ENCODE data around the gene PCDHGA6.
A peak's percentile ranks its signal among the peaks of the same experiment; 100 is the strongest.
"Not testable (repeated sequence)": the region's sequence is repeated elsewhere in the genome, so short reads cannot be mapped to it uniquely, and the experiment has no call there.

Gene PCDHGA6

DNA sequence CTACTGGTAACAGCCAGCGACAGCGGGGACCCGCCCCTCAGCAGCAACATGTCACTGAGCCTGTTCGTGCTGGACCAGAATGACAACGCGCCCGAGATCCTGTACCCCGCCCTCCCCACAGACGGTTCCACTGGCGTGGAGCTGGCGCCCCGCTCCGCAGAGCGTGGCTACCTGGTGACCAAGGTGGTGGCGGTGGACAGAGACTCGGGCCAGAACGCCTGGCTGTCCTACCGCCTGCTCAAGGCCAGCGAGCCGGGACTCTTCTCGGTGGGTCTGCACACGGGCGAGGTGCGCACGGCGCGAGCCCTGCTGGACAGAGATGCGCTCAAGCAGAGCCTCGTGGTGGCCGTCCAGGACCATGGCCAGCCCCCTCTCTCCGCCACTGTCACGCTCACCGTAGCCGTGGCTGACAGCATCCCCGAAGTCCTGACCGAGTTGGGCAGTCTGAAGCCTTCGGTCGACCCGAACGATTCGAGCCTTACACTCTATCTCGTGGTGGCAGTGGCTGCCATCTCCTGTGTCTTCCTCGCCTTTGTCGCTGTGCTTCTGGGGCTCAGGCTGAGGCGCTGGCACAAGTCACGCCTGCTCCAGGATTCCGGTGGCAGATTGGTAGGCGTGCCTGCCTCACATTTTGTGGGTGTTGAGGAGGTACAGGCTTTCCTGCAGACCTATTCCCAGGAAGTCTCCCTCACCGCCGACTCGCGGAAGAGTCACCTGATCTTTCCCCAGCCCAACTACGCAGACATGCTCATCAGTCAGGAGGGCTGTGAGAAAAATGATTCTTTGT lies 20.9 kb downstream of the PCDHGA6 start:
- not testable (repeated sequence) for DNase-seq

DNA sequence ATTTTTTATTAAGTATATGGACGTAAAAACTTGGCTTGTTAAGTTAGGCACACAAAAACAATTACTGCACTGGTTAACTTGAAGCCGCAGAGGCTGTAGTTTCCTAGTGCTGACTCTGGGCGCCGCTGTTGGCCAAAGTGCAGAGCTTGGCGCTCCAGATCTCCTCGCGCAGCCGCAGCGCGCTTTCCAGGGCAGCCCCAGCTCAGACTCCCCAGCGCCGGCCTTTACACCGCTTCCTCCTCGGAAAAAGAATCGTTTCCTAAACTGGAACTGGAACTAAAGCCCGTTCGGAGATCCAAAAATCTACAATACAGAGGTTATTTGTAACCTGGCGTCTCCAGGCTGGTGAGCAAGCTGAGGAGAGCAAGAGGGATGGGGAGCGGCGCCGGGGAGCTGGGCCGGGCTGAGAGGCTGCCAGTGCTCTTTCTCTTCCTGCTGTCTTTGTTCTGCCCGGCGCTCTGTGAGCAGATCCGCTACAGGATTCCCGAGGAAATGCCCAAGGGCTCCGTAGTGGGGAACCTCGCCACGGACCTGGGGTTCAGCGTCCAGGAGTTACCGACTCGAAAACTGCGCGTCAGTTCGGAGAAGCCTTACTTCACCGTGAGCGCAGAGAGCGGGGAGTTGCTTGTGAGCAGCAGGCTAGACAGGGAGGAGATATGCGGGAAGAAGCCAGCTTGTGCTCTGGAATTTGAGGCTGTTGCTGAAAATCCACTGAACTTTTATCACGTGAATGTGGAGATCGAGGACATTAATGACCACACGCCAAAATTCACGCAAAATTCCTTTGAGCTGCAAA lies 24.3 kb downstream of the PCDHGA6 start, which contains the start of gene PCDHGB5:
PCDHGB5 (plus strand) TSS at position 192 of the 796 bp plus-strand sequence; CDS start at position 373, 181 bp downstream.
- DNase-seq: not testable (repeated sequence)

GRCh38 chr5:141398608-141399007 lies 24.9 kb downstream of the PCDHGA6 start:
- no peak for DNase-seq

DNA sequence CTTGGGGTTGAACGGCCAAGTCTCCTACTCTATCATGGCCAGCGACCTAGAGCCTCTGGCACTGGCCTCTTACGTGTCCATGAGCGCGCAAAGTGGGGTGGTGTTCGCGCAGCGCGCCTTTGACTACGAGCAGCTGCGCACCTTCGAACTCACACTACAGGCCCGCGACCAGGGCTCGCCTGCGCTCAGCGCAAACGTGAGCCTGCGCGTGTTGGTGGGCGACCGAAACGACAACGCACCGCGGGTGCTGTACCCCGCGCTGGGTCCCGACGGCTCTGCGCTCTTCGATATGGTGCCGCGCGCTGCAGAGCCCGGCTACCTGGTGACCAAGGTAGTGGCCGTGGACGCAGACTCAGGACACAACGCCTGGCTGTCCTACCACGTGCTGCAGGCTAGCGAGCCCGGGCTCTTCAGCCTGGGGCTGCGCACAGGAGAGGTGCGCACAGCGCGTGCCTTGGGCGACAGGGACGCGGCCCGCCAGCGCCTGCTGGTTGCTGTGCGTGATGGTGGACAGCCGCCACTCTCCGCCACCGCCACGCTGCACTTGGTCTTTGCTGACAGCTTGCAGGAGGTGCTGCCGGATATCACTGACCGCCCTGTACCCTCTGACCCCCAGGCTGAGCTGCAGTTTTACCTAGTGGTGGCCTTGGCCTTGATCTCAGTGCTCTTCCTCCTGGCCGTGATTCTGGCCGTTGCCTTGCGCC lies 26.0 kb downstream of the PCDHGA6 start:
- DNase-seq: no peak

DNA sequence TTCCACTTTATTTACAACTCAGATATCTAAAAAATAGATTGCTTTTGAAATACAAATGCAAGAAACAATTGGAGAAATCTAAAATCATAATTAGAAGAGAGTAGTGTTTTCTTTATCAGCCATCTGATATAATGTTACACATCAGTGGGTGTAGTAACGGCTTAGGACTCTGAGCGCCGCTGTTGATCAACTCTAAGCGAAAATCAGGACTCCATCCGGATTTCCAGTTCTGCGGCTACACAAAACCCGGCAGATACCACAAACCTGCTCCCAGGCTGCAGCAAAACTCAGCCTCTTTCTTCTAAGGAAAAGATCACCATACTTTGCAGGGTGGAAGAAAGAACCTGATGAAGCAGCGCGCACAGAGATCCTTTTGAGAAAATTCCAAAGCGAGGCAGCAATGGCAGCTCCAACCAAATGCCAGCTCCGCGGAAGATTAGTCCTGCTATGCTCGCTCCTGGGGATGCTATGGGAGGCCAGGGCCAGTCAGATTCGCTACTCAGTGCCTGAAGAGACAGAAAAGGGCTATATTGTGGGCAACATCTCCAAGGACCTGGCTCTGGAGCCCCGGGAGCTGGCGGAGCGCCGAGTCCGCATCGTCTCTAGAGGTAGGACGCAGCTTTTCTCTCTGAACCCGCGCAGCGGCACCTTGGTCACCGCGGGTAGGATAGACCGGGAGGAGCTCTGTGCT lies 29.0 kb downstream of the PCDHGA6 start, which contains the start of gene PCDHGA9:
PCDHGA9 (plus strand) TSS at position 226 of the 691 bp plus-strand sequence; CDS start at position 401, 175 bp downstream.
- peak; percentile 5 for DNase-seq

DNA sequence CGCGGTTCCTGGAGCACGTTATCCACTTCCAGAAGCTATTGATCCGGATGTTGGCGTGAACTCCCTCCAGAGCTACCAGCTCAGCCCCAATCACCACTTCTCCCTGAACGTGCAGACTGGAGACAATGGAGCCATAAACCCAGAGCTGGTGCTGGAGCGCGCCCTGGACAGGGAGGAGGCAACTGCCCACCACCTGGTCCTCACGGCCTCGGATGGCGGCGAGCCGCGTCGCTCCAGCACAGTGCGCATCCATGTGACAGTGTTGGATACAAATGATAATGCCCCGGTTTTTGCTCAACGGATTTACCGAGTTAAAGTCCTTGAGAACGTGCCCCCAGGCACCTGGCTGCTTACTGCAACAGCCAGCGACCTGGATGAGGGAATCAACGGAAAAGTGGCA lies 29.7 kb downstream of the PCDHGA6 start:
- DNase-seq: no peak

DNA sequence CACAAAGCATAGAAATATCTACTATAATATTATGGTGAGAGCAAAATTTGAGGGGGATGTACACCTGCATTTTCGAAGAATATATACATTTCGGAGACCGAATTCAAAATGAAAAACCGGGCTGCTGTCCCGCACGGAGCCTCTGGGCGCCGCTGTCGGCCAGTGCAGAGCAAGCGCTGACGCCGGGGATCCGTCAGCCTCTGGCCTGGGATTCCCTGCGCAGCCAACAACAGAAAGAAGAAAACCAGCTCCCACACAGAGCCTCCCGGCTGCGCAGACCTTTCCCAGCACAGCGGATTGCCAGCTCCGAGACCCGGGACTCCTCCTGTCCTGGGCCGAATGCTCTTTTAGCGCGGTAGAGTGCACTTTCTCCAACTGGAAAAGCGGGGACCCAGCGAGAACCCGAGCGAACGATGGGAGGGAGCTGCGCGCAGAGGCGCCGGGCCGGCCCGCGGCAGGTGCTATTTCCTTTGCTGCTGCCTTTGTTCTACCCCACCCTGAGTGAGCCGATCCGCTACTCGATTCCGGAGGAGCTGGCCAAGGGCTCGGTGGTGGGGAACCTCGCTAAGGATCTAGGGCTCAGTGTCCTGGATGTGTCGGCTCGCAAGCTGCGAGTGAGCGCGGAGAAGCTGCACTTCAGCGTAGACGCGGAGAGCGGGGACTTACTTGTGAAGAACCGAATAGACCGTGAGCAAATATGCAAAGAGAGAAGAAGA lies 34.3 kb downstream of the PCDHGA6 start, which contains the start of gene PCDHGB6:
PCDHGB6 (plus strand) TSS at position 232 of the 716 bp plus-strand sequence; CDS start at position 414, 182 bp downstream.
- not testable (repeated sequence) for DNase-seq

DNA sequence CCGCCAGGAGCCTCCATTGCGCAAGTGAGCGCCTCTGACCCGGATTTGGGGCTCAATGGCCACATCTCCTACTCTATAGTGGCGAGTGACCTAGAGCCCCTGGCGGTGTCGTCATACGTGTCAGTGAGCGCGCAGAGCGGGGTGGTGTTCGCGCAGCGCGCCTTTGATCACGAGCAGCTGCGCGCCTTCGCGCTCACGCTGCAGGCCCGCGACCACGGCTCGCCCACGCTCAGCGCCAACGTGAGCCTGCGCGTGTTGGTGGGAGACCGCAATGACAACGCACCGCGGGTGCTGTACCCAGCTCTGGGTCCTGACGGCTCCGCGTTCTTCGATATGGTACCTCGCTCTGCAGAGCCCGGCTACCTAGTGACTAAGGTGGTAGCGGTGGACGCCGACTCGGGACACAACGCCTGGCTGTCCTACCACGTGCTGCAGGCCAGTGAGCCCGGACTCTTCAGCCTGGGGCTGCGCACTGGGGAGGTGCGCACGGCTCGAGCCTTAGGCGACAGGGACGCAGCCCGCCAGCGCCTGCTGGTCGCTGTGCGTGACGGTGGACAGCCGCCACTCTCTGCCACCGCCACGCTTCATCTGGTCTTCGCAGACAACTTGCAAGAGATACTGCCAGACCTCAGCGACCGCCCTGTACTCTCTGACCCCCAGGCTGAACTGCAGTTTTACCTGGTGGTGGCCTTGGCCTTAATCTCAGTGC lies 36.1 kb downstream of the PCDHGA6 start:
- DNase-seq: no peak

GRCh38 chr5:141411575-141411974 lies 37.9 kb downstream of the PCDHGA6 start:
- DNase-seq: no peak

DNA sequence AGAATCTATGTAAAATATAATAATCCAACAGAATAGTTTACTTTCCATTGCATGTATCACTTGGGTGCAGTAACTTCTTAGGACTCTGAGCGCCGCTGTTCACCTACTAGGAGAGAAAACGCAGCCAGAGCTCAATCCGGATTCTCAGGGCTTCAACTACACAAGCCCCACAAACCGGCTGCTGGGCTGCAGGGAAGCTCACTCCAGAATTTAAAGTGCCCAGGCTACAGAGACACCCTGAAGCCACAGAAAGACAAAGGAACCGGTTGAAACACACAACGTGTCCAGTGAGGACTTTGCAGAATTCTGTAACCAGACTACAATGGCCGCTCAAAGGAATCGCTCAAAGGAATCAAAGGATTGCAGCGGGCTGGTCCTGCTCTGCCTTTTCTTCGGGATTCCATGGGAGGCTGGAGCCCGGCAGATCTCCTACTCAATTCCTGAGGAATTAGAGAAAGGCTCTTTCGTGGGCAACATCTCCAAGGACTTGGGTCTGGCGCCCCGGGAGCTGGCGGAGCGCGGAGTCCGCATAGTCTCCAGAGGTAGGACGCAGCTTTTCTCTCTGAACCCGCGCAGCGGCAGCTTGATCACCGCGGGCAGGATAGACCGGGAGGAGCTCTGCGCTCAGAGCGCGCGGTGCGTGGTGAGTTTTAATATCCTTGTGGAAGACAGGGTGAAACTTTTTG lies 39.3 kb downstream of the PCDHGA6 start, which contains the start of gene PCDHGA10:
PCDHGA10 (plus strand) TSS at position 134 of the 686 bp plus-strand sequence; CDS start at position 323, 189 bp downstream.
- peak; percentile 72 for DNase-seq

DNA sequence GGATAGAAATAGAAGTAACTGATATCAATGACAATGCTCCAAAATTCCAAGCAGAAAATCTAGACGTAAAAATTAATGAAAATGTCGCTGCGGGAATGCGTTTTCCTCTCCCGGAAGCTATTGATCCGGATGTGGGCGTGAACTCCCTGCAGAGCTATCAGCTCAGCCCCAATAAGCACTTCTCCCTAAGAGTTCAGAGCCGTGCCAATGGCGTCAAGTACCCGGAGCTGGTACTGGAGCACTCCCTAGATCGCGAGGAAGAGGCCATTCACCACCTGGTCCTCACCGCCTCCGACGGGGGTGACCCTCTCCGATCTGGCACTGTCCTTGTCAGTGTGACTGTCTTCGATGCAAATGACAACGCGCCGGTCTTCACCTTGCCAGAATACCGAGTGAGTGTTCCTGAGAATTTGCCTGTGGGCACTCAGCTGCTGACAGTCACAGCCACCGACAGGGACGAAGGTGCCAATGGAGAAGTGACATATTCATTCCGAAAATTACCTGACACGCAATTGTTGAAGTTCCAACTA lies 39.9 kb downstream of the PCDHGA6 start:
- DNase-seq: peak; percentile 18

DNA sequence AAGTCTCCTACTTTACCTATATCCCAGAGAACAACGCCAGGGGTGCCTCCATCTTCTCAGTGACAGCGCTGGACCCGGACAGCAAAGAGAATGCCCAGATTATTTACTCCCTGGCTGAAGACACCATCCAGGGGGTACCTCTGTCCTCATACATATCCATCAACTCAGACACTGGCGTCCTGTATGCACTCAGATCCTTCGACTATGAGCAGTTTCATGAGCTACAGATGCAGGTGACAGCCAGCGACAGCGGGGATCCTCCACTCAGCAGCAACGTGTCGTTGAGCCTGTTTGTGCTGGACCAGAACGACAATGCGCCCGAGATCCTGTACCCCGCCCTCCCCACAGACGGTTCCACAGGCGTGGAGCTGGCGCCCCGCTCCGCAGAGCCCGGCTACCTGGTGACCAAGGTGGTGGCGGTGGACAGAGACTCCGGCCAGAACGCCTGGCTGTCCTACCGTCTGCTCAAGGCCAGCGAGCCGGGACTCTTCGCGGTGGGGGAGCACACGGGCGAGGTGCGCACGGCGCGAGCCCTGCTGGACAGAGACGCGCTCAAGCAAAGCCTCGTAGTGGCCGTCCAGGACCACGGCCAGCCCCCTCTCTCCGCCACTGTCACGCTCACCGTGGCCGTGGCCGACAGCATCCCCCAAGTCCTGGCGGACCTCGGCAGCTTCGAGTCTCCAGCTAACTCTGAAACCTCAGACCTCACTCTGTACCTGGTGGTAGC lies 41.0 kb downstream of the PCDHGA6 start:
- DNase-seq: not testable (repeated sequence)

GRCh38 chr5:141415275-141415618 lies 41.6 kb downstream of the PCDHGA6 start:
- not testable (repeated sequence) for DNase-seq

GRCh38 chr5:141417494-141418172 lies 43.9 kb downstream of the PCDHGA6 start, which contains the start of gene PCDHGB7:
Gene PCDHGB7, plus strand, starts transcription at chr5:141417677. Its CDS starts 183 bp downstream, at chr5:141417860.
- DNase-seq: not testable (repeated sequence)

DNA sequence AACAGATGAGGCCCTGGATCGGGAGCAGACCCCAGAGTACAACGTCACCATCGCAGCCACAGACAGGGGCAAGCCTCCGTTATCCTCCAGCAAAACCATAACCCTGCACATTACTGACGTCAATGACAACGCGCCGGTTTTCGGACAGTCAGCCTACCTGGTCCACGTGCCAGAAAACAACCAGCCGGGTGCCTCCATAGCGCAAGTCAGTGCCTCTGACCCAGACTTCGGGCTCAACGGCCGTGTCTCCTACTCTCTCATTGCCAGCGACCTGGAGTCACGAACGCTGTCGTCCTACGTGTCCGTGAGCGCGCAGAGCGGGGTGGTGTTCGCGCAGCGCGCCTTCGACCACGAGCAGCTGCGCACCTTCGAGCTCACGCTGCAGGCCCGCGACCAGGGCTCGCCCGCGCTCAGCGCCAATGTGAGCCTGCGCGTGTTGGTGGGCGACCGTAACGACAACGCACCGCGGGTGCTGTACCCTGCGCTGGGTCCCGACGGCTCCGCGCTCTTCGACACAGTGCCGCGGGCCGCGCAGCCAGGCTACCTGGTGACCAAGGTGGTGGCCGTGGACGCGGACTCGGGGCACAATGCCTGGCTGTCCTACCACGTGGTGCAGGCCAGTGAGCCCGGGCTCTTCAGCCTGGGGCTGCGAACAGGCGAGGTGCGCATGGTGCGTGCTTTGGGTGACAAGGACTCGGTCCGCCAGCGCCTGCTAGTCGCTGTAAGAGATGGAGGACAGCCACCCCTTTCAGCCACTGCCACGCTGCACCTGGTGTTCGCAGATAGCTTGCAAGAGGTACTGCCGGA lies 45.6 kb downstream of the PCDHGA6 start:
- no peak for DNase-seq

- DNase-seq: no peak
Observed at GRCh38 chr5:141420855-141421488, 47.3 kb downstream of the PCDHGA6 start, which contains the start of gene PCDHGA11. Gene PCDHGA11, plus strand, starts transcription at chr5:141421051. Its CDS starts 177 bp downstream, at chr5:141421228.

DNA sequence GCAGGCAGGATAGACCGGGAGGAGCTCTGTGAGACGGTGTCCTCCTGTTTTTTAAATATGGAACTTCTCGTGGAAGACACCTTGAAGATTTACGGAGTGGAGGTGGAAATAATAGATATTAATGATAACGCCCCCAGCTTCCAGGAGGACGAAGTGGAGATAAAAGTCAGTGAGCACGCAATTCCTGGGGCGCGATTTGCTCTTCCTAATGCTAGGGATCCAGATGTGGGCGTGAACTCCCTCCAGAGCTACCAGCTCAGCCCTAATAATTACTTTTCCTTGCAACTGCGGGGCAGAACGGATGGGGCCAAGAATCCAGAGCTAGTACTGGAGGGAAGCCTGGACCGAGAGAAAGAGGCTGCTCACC lies 47.8 kb downstream of the PCDHGA6 start:
- no peak for DNase-seq

Measured in NCI-H2171 treated with DMSO at 0.1 percent for 48 hours (cell line).